H1 (cell line): Measurements from ENCODE around the gene JMJD1C. TPM values are rescaled to one million over a fixed set of nuclear protein-coding genes. Genes with fewer than 3 reads are reported as not detected.

Source experiments
- CTCF ChIA-PET: fragments of 300-600 bp; sonication (Branson Sonifier 250); formaldehyde crosslinking; loops from one replicate; lab custom pipeline; 2021; ENCODE audit not compliant: partially characterized antibody; lab: Charles Lee
- POLR2A ChIA-PET: fragments of 300-600 bp; sonication (Branson Sonifier 250); formaldehyde crosslinking; loops from one replicate; lab custom pipeline; 2021; ENCODE audit warnings: inconsistent platforms; ENCODE audit not compliant: partially characterized antibody; lab: Charles Lee
- DNase-seq, 2 experiments: peaks; one replicate each; pipeline versions ENCODE4 v3.0.0 to v3.0.0-alpha.2; 2010 to 2022; ENCODE audit warnings: low spot score in 2 of 2, low read depth in 1 of 2, mixed read lengths in 1 of 2
- FAIRE-seq: peaks from 2 replicates; lab custom pipeline; 2011; peaks lifted over from hg19 to GRCh38; lab: Jason Lieb, UNC
- H2AFZ ChIP-seq: 2 replicates; pipeline ENCODE4 v1.8.1; 2012; ENCODE audit warnings: low read length, inconsistent platforms
- H2AK5ac ChIP-seq: 2 replicates; pipeline ENCODE4 v1.6.1; 2013; ENCODE audit warnings: low read depth, low read length
- H2BK120ac ChIP-seq: replicated peaks from 2 replicates; pipeline ENCODE3; 2013; ENCODE audit warnings: low read depth, low read length, inconsistent platforms
- H2BK12ac ChIP-seq: 2 replicates; pipeline ENCODE4 v1.6.1; 2013; ENCODE audit warnings: low read depth, low read length
- H2BK15ac ChIP-seq: 2 replicates; pipeline ENCODE4 v1.6.1; 2013; ENCODE audit warnings: low read length
- H2BK20ac ChIP-seq: 2 replicates; pipeline ENCODE4 v1.6.1; 2013; ENCODE audit warnings: low read length
- H2BK5ac ChIP-seq: 2 replicates; pipeline ENCODE4 v1.6.1; 2013; ENCODE audit warnings: low read depth, low read length
- H3K14ac ChIP-seq: 2 replicates; pipeline ENCODE4 v1.6.1; 2013; ENCODE audit warnings: inconsistent platforms; ENCODE audit not compliant: insufficient read length
- H3K18ac ChIP-seq: 2 replicates; pipeline ENCODE4 v1.6.1; 2013; ENCODE audit warnings: low read length; ENCODE audit errors: extremely low read depth
- H3K23ac ChIP-seq: 2 replicates; pipeline ENCODE4 v1.6.1; 2013; ENCODE audit warnings: inconsistent platforms; ENCODE audit not compliant: insufficient read length
- H3K23me2 ChIP-seq: 2 replicates; pipeline ENCODE4 v1.6.1; 2013; ENCODE audit warnings: low read depth, low read length
- H3K27ac ChIP-seq: 2 replicates; pipeline ENCODE4 v1.6.1; 2011; ENCODE audit warnings: low read depth, low read length, inconsistent platforms
- H3K27me3 ChIP-seq, 4 experiments: replicated peaks in 1 of 4; 1 replicate in 1 of 4; 2 replicates in 3 of 4; pipeline versions ENCODE4 v1.6.1 to v1.8.1; 2011 to 2013; ENCODE audit warnings: low read length in 3 of 4, mild to moderate bottlenecking in 3 of 4, inconsistent platforms in 2 of 4, mixed read lengths in 2 of 4, moderate library complexity in 1 of 4; ENCODE audit not compliant: control insufficient read depth in 3 of 4, insufficient read depth in 3 of 4; ENCODE audit errors: extremely low read depth in 1 of 4
- H3K36me3 ChIP-seq, 4 experiments: 2 replicates each; pipeline versions ENCODE4 v1.6.1 to v1.8.1; 2011 to 2013; ENCODE audit warnings: mild to moderate bottlenecking in 4 of 4, low read length in 3 of 4, moderate library complexity in 2 of 4, control low read depth in 1 of 4, inconsistent platforms in 1 of 4; ENCODE audit not compliant: insufficient read depth in 4 of 4, control insufficient read depth in 2 of 4
- H3K4ac ChIP-seq: replicated peaks from 2 replicates; pipeline ENCODE3; 2013; ENCODE audit warnings: low read length, low read depth, mixed read lengths, inconsistent platforms; ENCODE audit not compliant: insufficient read length
- H3K4me1 ChIP-seq, 4 experiments: replicated peaks in 1 of 4; 1 replicate in 1 of 4; 2 replicates in 3 of 4; pipeline versions ENCODE4 v1.6.1 to v1.8.1; 2011 to 2013; ENCODE audit warnings: low read length in 3 of 4, inconsistent platforms in 2 of 4, mixed read lengths in 1 of 4; ENCODE audit not compliant: insufficient read depth in 4 of 4, control insufficient read depth in 3 of 4
- H3K4me2 ChIP-seq, 2 experiments: 2 replicates each; pipeline versions ENCODE4 v1.6.1 to v1.8.1; 2011 to 2013; ENCODE audit warnings: low read depth in 2 of 2, low read length in 2 of 2, control low read depth in 1 of 2, inconsistent platforms in 1 of 2, mild to moderate bottlenecking in 1 of 2; ENCODE audit not compliant: insufficient read depth in 1 of 2
- H3K4me3 ChIP-seq, 4 experiments: fragments of 200-600, 300-600 bp in 1 of 4; sonication (generic), shearing (Covaris generic), sonication (Bioruptor Twin) in 1 of 4; 2 replicates each; pipeline versions ENCODE4 v1.5.1 to v1.8.1; 2011 to 2016; ENCODE audit warnings: low read length in 4 of 4, low read depth in 3 of 4, control low read depth in 2 of 4, inconsistent platforms in 2 of 4, mild to moderate bottlenecking in 2 of 4, mixed read lengths in 1 of 4, moderate library complexity in 1 of 4; ENCODE audit not compliant: insufficient read depth in 2 of 4; ENCODE audit errors: extremely low read depth in 1 of 4
- H3K56ac ChIP-seq: replicated peaks from 2 replicates; pipeline ENCODE3; 2013; ENCODE audit warnings: low read depth, mild to moderate bottlenecking, mixed read lengths, low read length, inconsistent platforms; ENCODE audit not compliant: insufficient read length
- H3K79me1 ChIP-seq: 2 replicates; pipeline ENCODE4 v1.6.1; 2013; ENCODE audit warnings: low read depth, low read length, control low read depth
- H3K79me2 ChIP-seq, 2 experiments: 2 replicates each; pipeline versions ENCODE4 v1.6.1 to v1.8.1; 2012 to 2013; ENCODE audit warnings: low read length in 2 of 2, mild to moderate bottlenecking in 2 of 2, inconsistent platforms in 1 of 2; ENCODE audit not compliant: insufficient read depth in 2 of 2, control insufficient read depth in 1 of 2
- H3K9ac ChIP-seq, 4 experiments: replicated peaks in 1 of 4; 1 replicate in 1 of 4; 2 replicates in 3 of 4; pipeline versions ENCODE4 v1.6.1 to v1.8.1; 2011 to 2013; ENCODE audit warnings: low read depth in 3 of 4, low read length in 3 of 4, control low read depth in 2 of 4, mild to moderate bottlenecking in 2 of 4, moderate library complexity in 2 of 4, inconsistent platforms in 1 of 4; ENCODE audit errors: extremely low read depth in 1 of 4
- H3K9me3 ChIP-seq, 2 experiments: 2 replicates each; pipeline versions ENCODE4 v1.6.1 to v1.8.1; 2012 to 2013; ENCODE audit warnings: mild to moderate bottlenecking in 2 of 2, moderate library complexity in 2 of 2, control low read depth in 1 of 2, inconsistent platforms in 1 of 2, low read depth in 1 of 2, low read length in 1 of 2, mixed read lengths in 1 of 2; ENCODE audit not compliant: insufficient read depth in 2 of 2
- H4K20me1 ChIP-seq, 2 experiments: replicated peaks in 1 of 2; 2 replicates each; pipeline versions ENCODE3 to v1.8.1; 2011 to 2013; ENCODE audit warnings: inconsistent platforms in 2 of 2, low read length in 2 of 2, mild to moderate bottlenecking in 1 of 2; ENCODE audit not compliant: insufficient read depth in 2 of 2, control insufficient read depth in 1 of 2
- H4K5ac ChIP-seq: 2 replicates; pipeline ENCODE4 v1.6.1; 2013; ENCODE audit warnings: low read length, low read depth, mixed read lengths, inconsistent platforms; ENCODE audit not compliant: insufficient read length
- H4K8ac ChIP-seq: 2 replicates; pipeline ENCODE4 v1.8.0; 2013; ENCODE audit warnings: mild to moderate bottlenecking, moderate library complexity, low read length, inconsistent platforms; ENCODE audit not compliant: insufficient read depth; ENCODE audit errors: extremely low read depth
- H4K91ac ChIP-seq: replicated peaks from 2 replicates; pipeline ENCODE3; 2013; ENCODE audit warnings: low read length, mixed read lengths, inconsistent platforms; ENCODE audit not compliant: insufficient read length
- CHD1 ChIP-seq: IDR thresholded peaks from 2 replicates; pipeline ENCODE4 v1.6.1; 2012; ENCODE audit warnings: low read depth, low read length, improper control_type of control experiment
- CTBP2 ChIP-seq: IDR thresholded peaks from 2 replicates; pipeline ENCODE4 v1.7.0; 2011; ENCODE audit warnings: borderline replicate concordance, mild to moderate bottlenecking, moderate library complexity, mixed read lengths, low read length; ENCODE audit not compliant: insufficient read depth, insufficient read length
- PHF8 ChIP-seq: fragments of 200-600 bp; sonication (generic); conservative IDR thresholded peaks from 2 replicates; pipeline ENCODE4 v1.7.1; 2012; ENCODE audit warnings: low read depth, mild to moderate bottlenecking, inconsistent platforms, low read length, moderate library complexity
- WGBS, 2 experiments: shearing (Covaris generic) in 1 of 2; methylation state at CpG; one replicate each; pipeline versions ENCODE4 v1.1.6 to v1.1.7; 2013 to 2015; ENCODE audit warnings: low lambda C conversion rate in 2 of 2, mixed read lengths in 2 of 2, inconsistent platforms in 1 of 2, low coverage in 1 of 2, missing lambda C conversion rate in 1 of 2; ENCODE audit not compliant: insufficient replicate concordance in 2 of 2, insufficient coverage in 1 of 2, insufficient read length in 1 of 2; ENCODE audit errors: extremely low coverage in 1 of 2, missing lambda C conversion rate in 1 of 2; 5-methylcytosine and 5-hydroxymethylcytosine counted together
- polyA plus RNA-seq, 7 experiments: library from polyadenylated mRNA; depleted of rRNA in 3 of 7; stranded (reverse) in 5 of 7; unstranded in 2 of 7; fragments of >200 nt in 5 of 7; fragments of 200-250 nt in 2 of 7; gene quantifications; 1 replicate in 5 of 7; 2 replicates in 1 of 7; 4 replicates in 1 of 7; pipeline versions ENCODE4 v1.2.1 to v1.2.3, GENCODE V29; 2011 to 2013; ENCODE audit warnings: missing spikeins in 2 of 7, mixed read lengths in 2 of 7
- total RNA-seq: library from RNA; stranded (reverse); fragmentation: NEBNext Ultra II Directional; extraction: Animal tissue kit (Norgen Biotek cat#: 25700); gene quantifications from 2 replicates; pipeline ENCODE4 v1.2.1, GENCODE V29; 2021

The JMJD1C gene
- total and polyA plus RNA-seq, 2 of the 8 experiments (the other 6 are each of a cell fraction or from before 2014, with no cell fraction given) = 54.5 to 210 TPM

GRCh38 chr10:63373176-63373575 is 92.6 kb downstream of the JMJD1C start:
- no peak overlapping the region for H3K4me2 ChIP-seq
- H3K9ac ChIP-seq = no peak overlapping the region
- no peak overlapping the region for H3K23ac ChIP-seq
- no peak overlapping the region for H3K4ac ChIP-seq
- no peak overlapping the region for H3K14ac ChIP-seq
- WGBS, 2 experiments = 90% methylated on average over 3 of the region's 3 CpGs; no CpG with 5 or more reads in 1 of the 2 experiments
- H3K79me1 ChIP-seq = no peaks in the 10 kb centered on the region
- peaks cover 0 to 2% of the 10 kb centered on the region in 2 experiments for H4K20me1 ChIP-seq
- CTCF ChIA-PET = no interaction called here
- no peaks in the 10 kb centered on the region for H3K23me2 ChIP-seq
- FAIRE-seq = no peak
- no peak overlapping the region for H3K27ac ChIP-seq
- no peak overlapping the region for H2BK12ac ChIP-seq
- H4K8ac ChIP-seq = no peak overlapping the region
- no peak overlapping the region for H3K18ac ChIP-seq
- DNase-seq = no peak
- no peaks in the 10 kb centered on the region for H3K4me1 ChIP-seq
- no peak overlapping the region for H2BK15ac ChIP-seq
- no peak overlapping the region for H2BK120ac ChIP-seq
- no peak overlapping the region for H2BK5ac ChIP-seq
- no peaks in the 10 kb centered on the region for H3K9me3 ChIP-seq
- H3K79me2 ChIP-seq = peaks cover 0 to 36% of the 10 kb centered on the region in 2 experiments; a peak in 2 of 4 replicates
- H3K4me3 ChIP-seq = no peak overlapping the region
- no peaks in the 10 kb centered on the region for H3K36me3 ChIP-seq
- no peak overlapping the region for H4K5ac ChIP-seq
- POLR2A ChIA-PET = no interaction called here
- no peak overlapping the region for H2AFZ ChIP-seq
- no peaks in the 10 kb centered on the region for H3K27me3 ChIP-seq
- no peak overlapping the region for H2AK5ac ChIP-seq
- H3K56ac ChIP-seq = no peak overlapping the region
- no peak overlapping the region for H2BK20ac ChIP-seq
- H4K91ac ChIP-seq = no peak overlapping the region
- TF ChIP-seq PHF8 (no peak), CTBP2 (no peak), CHD1 (no peak)
